HepG2 (cell line): ENCODE results near the gene ALKBH2. TPM values are rescaled to one million over a fixed set of nuclear protein-coding genes. Genes with fewer than 3 reads are reported as not detected.

Experiments used
- ASH2L ChIP-seq: fragments of 300-600, 200-600 bp; sonication (generic); IDR thresholded peaks from 2 replicates; pipeline ENCODE4 v1.7.0; 2017; ENCODE audit warnings: low read depth, mild to moderate bottlenecking, moderate library complexity, mixed read lengths, low read length; ENCODE audit not compliant: insufficient read length
- KDM2A ChIP-seq: sonication (generic); formaldehyde crosslinking; IDR thresholded peaks from 2 replicates; pipeline ENCODE4 v1.4.0; 2020; ENCODE audit warnings: low read depth, missing genetic modification reagents, borderline replicate concordance
- MAFG ChIP-seq: sonication (generic); formaldehyde crosslinking; IDR thresholded peaks from 2 replicates; pipeline ENCODE4 v1.5.1; 2020; ENCODE audit warnings: mild to moderate bottlenecking, missing genetic modification reagents
- MBD4 ChIP-seq: IDR thresholded peaks from 2 replicates; pipeline ENCODE4 v1.6.1; 2012; ENCODE audit warnings: low read length, inconsistent platforms, borderline replicate concordance
- MED8 ChIP-seq: sonication (generic); formaldehyde crosslinking; IDR thresholded peaks from 2 replicates; pipeline ENCODE4 v1.8.1; 2023; ENCODE audit warnings: mild to moderate bottlenecking, missing genetic modification reagents; ENCODE audit not compliant: insufficient replicate concordance
- ZC3H13 ChIP-seq: sonication (generic); formaldehyde crosslinking; IDR thresholded peaks from 2 replicates; pipeline ENCODE4 v1.8.1; 2023; ENCODE audit warnings: mild to moderate bottlenecking, missing genetic modification reagents, moderate library complexity
- ZNF264 ChIP-seq: sonication (generic); formaldehyde crosslinking; IDR thresholded peaks from 2 replicates; pipeline ENCODE4 v1.4.0; 2020; ENCODE audit warnings: missing genetic modification reagents
- ZNF670 ChIP-seq: sonication (generic); formaldehyde crosslinking; IDR thresholded peaks from 2 replicates; pipeline ENCODE4 v1.8.0; 2022; ENCODE audit warnings: mild to moderate bottlenecking, missing genetic modification reagents, borderline replicate concordance
- ZNF678 ChIP-seq: sonication (generic); formaldehyde crosslinking; IDR thresholded peaks from 2 replicates; pipeline ENCODE4 v1.4.0; 2020; ENCODE audit warnings: mild to moderate bottlenecking, missing genetic modification reagents
- ZSCAN21 ChIP-seq: sonication (generic); formaldehyde crosslinking; IDR thresholded peaks from 2 replicates; pipeline ENCODE4 v1.8.0; 2022; ENCODE audit warnings: mild to moderate bottlenecking, missing genetic modification reagents, moderate library complexity, borderline replicate concordance
- polyA plus RNA-seq, 8 experiments: library from polyadenylated mRNA; depleted of rRNA in 3 of 8; stranded (reverse) in 7 of 8; unstranded in 1 of 8; fragments of >200 nt; fragmentation: Illumina TruSeq in 4 of 8; extraction: Trizol in 4 of 8; gene quantifications; 2 replicates each; pipeline versions ENCODE4 v1.2.1 to v1.2.3, GENCODE V29; 2011 to 2016; ENCODE audit warnings: low read depth in 4 of 8, missing spikeins in 1 of 8, mixed read lengths in 1 of 8; ENCODE audit not compliant: insufficient read depth in 1 of 8
- total RNA-seq, 5 experiments: library from RNA; depleted of rRNA; stranded (reverse); fragments of >200 nt; fragmentation: Illumina TruSeq; extraction: Trizol; gene quantifications; 2 replicates each; pipeline ENCODE4 v1.2.3, GENCODE V29; 2016; ENCODE audit warnings: low read depth in 1 of 5
- TF ChIP-seq, protein P1 (sequence below): sonication (generic); formaldehyde crosslinking; conservative IDR thresholded peaks from 2 replicates; pipeline ENCODE4 v1.4.0; 2020; ENCODE audit warnings: mild to moderate bottlenecking, missing genetic modification reagents, moderate library complexity
- TF ChIP-seq, protein P2 (sequence below): sonication (generic); formaldehyde crosslinking; IDR thresholded peaks from 2 replicates; pipeline ENCODE4 v1.8.0; 2022; ENCODE audit warnings: mild to moderate bottlenecking, missing genetic modification reagents
- TF ChIP-seq, protein P3 (sequence below): sonication (generic); formaldehyde crosslinking; IDR thresholded peaks from 2 replicates; pipeline ENCODE4 v1.5.0; 2020; ENCODE audit warnings: missing genetic modification reagents
- TF ChIP-seq, protein P4 (sequence below): IDR thresholded peaks from 2 replicates; pipeline ENCODE4 v1.6.1; 2016
- TF ChIP-seq, protein P5 (sequence below): sonication (generic); formaldehyde crosslinking; IDR thresholded peaks from 2 replicates; pipeline ENCODE4 v1.4.0; 2020; ENCODE audit warnings: missing genetic modification reagents

Gene ALKBH2
- total and polyA plus RNA-seq, 2 of the 13 experiments (the other 11 are each of a cell fraction or from before 2014, with no cell fraction given), result 21.0 to 40.5 TPM

DNA sequence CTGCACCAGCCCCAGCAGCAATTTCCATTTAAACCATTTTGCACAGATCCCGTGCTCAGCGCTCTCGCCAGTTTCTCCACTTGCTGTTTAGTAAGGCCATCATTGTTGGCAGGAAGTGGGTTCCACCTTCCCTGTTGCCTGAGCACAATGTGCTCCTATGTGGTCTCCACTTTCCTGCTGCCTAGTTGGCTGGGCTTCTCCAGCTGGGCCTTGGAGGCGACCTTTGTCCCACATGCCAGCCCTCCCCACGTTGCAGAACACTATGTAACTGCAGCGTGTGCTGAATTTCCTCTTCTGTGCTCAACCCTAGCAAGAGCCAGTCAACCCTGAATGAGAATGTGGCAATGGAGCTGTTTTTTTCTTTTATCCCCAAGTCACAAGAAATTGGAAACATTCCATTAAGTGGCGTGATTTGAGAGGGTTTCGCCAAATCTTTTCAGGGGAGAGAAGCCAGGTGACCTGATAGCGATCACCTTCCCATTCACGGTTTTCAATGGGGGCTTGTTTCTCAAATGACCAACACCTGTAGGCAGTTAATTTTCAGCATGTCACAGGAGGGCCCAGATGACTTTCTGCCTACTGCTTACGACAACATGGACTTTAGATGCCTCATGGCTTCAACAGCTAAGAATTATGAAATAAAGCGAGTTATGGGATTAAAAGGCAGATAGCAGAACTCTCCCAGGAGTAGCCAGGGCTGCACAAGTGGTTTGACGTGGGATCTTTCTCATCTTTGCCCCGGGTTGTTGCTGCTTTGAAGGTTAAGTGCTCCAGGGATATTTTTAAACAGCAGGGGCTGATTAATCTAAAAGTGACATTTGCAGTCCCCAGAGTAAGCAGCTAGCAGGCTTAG lies 22.7 kb upstream of the ALKBH2 start, which contains the start of gene ACACB (continued):
- TF ChIP-seq, protein P1, sequence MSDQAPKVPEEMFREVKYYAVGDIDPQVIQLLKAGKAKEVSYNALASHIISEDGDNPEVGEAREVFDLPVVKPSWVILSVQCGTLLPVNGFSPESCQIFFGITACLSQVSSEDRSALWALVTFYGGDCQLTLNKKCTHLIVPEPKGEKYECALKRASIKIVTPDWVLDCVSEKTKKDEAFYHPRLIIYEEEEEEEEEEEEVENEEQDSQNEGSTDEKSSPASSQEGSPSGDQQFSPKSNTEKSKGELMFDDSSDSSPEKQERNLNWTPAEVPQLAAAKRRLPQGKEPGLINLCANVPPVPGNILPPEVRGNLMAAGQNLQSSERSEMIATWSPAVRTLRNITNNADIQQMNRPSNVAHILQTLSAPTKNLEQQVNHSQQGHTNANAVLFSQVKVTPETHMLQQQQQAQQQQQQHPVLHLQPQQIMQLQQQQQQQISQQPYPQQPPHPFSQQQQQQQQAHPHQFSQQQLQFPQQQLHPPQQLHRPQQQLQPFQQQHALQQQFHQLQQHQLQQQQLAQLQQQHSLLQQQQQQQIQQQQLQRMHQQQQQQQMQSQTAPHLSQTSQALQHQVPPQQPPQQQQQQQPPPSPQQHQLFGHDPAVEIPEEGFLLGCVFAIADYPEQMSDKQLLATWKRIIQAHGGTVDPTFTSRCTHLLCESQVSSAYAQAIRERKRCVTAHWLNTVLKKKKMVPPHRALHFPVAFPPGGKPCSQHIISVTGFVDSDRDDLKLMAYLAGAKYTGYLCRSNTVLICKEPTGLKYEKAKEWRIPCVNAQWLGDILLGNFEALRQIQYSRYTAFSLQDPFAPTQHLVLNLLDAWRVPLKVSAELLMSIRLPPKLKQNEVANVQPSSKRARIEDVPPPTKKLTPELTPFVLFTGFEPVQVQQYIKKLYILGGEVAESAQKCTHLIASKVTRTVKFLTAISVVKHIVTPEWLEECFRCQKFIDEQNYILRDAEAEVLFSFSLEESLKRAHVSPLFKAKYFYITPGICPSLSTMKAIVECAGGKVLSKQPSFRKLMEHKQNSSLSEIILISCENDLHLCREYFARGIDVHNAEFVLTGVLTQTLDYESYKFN (CRISPR knock-in tag), result peak; percentile 87
- TF ChIP-seq, protein P2, sequence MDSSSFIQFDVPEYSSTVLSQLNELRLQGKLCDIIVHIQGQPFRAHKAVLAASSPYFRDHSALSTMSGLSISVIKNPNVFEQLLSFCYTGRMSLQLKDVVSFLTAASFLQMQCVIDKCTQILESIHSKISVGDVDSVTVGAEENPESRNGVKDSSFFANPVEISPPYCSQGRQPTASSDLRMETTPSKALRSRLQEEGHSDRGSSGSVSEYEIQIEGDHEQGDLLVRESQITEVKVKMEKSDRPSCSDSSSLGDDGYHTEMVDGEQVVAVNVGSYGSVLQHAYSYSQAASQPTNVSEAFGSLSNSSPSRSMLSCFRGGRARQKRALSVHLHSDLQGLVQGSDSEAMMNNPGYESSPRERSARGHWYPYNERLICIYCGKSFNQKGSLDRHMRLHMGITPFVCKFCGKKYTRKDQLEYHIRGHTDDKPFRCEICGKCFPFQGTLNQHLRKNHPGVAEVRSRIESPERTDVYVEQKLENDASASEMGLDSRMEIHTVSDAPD (CRISPR knock-in tag), result peak; percentile 72
- TF ChIP-seq MAFG, result no peak
- TF ChIP-seq, protein P3, sequence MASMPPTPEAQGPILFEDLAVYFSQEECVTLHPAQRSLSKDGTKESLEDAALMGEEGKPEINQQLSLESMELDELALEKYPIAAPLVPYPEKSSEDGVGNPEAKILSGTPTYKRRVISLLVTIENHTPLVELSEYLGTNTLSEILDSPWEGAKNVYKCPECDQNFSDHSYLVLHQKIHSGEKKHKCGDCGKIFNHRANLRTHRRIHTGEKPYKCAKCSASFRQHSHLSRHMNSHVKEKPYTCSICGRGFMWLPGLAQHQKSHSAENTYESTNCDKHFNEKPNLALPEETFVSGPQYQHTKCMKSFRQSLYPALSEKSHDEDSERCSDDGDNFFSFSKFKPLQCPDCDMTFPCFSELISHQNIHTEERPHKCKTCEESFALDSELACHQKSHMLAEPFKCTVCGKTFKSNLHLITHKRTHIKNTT, result no peak
- no peak for TF ChIP-seq ZNF678 (CRISPR knock-in tag)
- TF ChIP-seq ZC3H13 (CRISPR knock-in tag), result 0 out of 2 replicates have a peak, but pooled peaks have one; percentile 51
- TF ChIP-seq MBD4, result peak; percentile 85; the same call in 1 of the 2 replicates
- peak; percentile 68 for TF ChIP-seq MED8 (CRISPR knock-in tag)
- no peak for TF ChIP-seq ZNF670 (CRISPR knock-in tag)
- TF ChIP-seq ZSCAN21 (CRISPR knock-in tag), result no peak
- TF ChIP-seq ASH2L, result peak; percentile 90
- TF ChIP-seq, protein P4, sequence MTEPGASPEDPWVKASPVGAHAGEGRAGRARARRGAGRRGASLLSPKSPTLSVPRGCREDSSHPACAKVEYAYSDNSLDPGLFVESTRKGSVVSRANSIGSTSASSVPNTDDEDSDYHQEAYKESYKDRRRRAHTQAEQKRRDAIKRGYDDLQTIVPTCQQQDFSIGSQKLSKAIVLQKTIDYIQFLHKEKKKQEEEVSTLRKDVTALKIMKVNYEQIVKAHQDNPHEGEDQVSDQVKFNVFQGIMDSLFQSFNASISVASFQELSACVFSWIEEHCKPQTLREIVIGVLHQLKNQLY (CRISPR knock-in tag), result peak; percentile 38; the same call in 1 of the 2 replicates
- 0 out of 2 replicates have a peak, but pooled peaks have one; percentile 56 for TF ChIP-seq KDM2A (CRISPR knock-in tag)
- TF ChIP-seq, protein P5, sequence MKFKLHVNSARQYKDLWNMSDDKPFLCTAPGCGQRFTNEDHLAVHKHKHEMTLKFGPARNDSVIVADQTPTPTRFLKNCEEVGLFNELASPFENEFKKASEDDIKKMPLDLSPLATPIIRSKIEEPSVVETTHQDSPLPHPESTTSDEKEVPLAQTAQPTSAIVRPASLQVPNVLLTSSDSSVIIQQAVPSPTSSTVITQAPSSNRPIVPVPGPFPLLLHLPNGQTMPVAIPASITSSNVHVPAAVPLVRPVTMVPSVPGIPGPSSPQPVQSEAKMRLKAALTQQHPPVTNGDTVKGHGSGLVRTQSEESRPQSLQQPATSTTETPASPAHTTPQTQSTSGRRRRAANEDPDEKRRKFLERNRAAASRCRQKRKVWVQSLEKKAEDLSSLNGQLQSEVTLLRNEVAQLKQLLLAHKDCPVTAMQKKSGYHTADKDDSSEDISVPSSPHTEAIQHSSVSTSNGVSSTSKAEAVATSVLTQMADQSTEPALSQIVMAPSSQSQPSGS (CRISPR knock-in tag), result 0 out of 2 replicates have a peak, but pooled peaks have one; percentile 20
- no peak for TF ChIP-seq ZNF264 (CRISPR knock-in tag)
